ENCODE measurements around the gene ZBTB17.
"Not testable (repeated sequence)": the region's sequence is repeated elsewhere in the genome, so short reads cannot be mapped to it uniquely, and the experiment has no call there.

ZBTB17 gene

DNA sequence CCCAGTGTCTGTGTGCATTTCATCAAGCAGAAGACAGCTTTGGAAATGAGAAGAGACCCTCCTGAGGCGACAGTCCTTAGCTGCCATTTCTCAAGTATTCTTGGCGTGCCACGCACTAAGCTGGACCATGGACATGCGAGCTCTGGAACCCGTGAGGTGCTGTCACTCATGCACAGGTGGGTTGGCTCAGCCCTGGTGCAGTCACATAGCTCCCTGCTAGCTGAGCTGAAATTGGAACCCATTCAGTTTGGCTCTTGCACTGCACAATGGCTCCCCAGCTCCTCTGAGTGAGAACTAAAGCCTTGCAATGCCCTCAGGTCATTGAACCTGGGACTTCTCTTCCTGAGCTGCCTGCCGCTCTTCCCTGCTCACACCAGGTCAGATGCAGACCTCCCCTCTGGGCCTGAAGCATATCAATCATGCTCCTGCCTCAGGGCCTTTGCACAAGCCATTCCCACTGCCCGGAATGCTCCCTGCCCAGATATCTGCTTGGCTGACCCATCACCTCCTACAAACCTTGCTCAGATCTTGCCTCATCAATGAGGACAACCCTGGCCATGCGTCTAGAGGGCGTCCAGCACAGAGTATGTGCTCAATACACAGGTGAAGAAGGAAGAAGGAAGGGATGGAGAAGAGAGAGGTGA is 21.9 kb upstream of the ZBTB17 start:
- H3K4me1 Mint-ChIP-seq, result no peaks in the 10 kb centered on the region
- H3K27me3 Mint-ChIP-seq, result no peaks in the 10 kb centered on the region
- H3K27ac Mint-ChIP-seq, result no peak overlapping the region
- DNase-seq (no peak), ATAC-seq (no peak)
- H3K9me3 Mint-ChIP-seq, result no peaks in the 10 kb centered on the region
- H3K4me3 Mint-ChIP-seq, result no peak overlapping the region

DNA sequence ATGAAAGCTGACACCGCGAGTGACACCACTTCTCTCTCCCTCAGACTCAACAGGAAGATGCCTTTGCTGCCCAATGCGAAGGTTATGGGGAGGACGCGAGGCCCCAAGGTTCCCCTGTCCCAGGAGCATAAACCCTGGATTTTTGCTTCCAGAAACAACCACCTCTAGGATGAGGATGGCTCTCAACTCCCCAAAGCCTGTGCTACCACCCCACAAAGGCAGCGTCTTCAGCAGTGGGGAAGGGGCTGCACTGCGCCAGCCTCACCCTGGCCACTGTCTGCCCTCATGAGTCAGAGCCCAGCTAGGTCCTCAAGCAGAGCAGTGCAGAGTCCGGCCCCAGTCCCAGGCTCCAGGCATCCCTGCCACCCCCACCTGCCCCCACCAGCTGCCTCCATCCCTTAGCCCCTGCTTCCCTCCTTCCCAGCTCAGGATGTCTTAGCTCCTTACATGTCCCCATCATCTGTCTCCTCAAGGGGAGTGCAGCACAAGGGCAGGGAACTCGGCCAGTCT is 21.2 kb upstream of the ZBTB17 start:
- Mint-ChIP-seq H3K27me3 (no peaks in the 10 kb centered on the region), H3K4me3 (no peak overlapping the region), H3K27ac (peak overlapping the region in 1 of 2 donors; percentile 55), H3K9me3 (no peaks in the 10 kb centered on the region), H3K4me1 (no peaks in the 10 kb centered on the region)
- ATAC-seq (no peak), DNase-seq (no peak)

GRCh38 chr1:15994590-15995351 is 18.9 kb upstream of the ZBTB17 start:
- ATAC-seq (peak; percentile 88), DNase-seq (peak; percentile 55 to 68)
- Mint-ChIP-seq H3K9me3 (no peaks in the 10 kb centered on the region), H3K4me3 (no peak overlapping the region), H3K27me3 (peaks cover 9% of the 10 kb centered on the region), H3K27ac (peak overlapping the region in 1 of 2 donors; percentile 49), H3K4me1 (no peaks in the 10 kb centered on the region)

GRCh38 chr1:15994081-15994480 is 18.2 kb upstream of the ZBTB17 start:
- DNase-seq (no peak), ATAC-seq (no peak)
- Mint-ChIP-seq H3K27ac (no peak overlapping the region), H3K4me3 (no peak overlapping the region), H3K4me1 (no peaks in the 10 kb centered on the region), H3K27me3 (peaks cover 10% of the 10 kb centered on the region), H3K9me3 (no peaks in the 10 kb centered on the region)

GRCh38 chr1:15993666-15994065 is 17.8 kb upstream of the ZBTB17 start:
- no peak for DNase-seq
- H3K27ac Mint-ChIP-seq, result no peak overlapping the region
- H3K27me3 Mint-ChIP-seq, result peaks cover 10% of the 10 kb centered on the region
- H3K4me1 Mint-ChIP-seq, result no peaks in the 10 kb centered on the region
- no peaks in the 10 kb centered on the region for H3K9me3 Mint-ChIP-seq
- H3K4me3 Mint-ChIP-seq, result no peak overlapping the region
- no peak for ATAC-seq

DNA sequence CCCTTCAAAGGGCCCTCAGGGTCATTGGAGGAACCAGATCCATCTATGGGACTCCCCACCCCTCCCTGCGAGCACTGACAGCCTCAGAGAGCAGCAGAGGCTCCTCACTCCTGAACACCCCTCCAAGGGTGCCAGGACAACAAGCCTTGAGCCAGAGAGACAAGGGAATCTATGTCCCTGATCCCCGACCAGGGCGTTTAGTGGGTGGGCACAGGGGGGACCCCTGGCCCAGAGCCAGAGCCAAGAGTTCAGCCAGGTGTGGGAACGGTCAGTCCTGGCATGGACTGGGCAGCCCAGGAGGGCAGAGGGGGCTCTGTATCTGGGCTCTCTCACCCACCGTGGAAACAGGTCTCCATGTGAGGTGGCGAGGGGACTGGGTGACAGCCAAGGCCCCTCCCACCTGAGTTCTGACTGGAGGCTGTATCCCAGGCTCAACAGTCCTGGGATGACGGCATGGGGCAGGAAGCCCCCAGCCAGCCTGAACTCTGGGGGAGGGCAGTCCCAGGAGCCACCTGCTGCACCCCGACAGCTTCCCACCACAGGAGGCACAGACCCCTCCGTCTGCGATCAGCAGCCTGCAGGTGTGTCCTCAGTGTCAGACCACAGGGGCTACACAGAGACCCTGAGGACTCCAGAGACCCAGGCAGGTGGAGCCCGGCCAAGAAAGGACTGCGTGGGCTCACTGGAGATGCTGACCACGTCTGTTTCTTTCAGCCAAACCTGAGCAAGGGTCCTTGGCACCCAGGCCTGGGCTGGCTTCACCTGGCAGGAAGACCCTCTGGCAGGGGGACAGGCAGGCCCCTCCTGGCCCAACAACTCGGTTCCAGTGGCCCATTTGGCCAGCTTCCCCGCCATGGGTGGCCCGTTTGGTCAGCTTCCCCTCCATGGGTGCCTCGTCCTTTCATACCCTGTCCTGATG is 16.9 kb upstream of the ZBTB17 start:
- H3K4me1 Mint-ChIP-seq, result no peaks in the 10 kb centered on the region
- H3K4me3 Mint-ChIP-seq, result no peak overlapping the region
- peak overlapping the region in 1 of 2 donors; percentile 61 for H3K27ac Mint-ChIP-seq
- ATAC-seq (no peak), DNase-seq (no peak)
- H3K9me3 Mint-ChIP-seq, result no peaks in the 10 kb centered on the region
- peaks cover 10% of the 10 kb centered on the region for H3K27me3 Mint-ChIP-seq

- no peak for ATAC-seq
- H3K4me1 Mint-ChIP-seq, result no peaks in the 10 kb centered on the region
- DNase-seq, result no peak
- peaks cover 10% of the 10 kb centered on the region for H3K27me3 Mint-ChIP-seq
- H3K27ac Mint-ChIP-seq, result peak overlapping the region in 1 of 2 donors; percentile 61
- no peaks in the 10 kb centered on the region for H3K9me3 Mint-ChIP-seq
- no peak overlapping the region for H3K4me3 Mint-ChIP-seq
Observed at GRCh38 chr1:15992187-15992553, 16.3 kb upstream of the ZBTB17 start.

- H3K27ac Mint-ChIP-seq, result peak overlapping the region in 1 of 2 donors; percentile 56
- no peaks in the 10 kb centered on the region for H3K9me3 Mint-ChIP-seq
- ATAC-seq, result no peak
- no peaks in the 10 kb centered on the region for H3K4me1 Mint-ChIP-seq
- H3K4me3 Mint-ChIP-seq, result no peak overlapping the region
- no peak for DNase-seq
- peaks cover 10% of the 10 kb centered on the region for H3K27me3 Mint-ChIP-seq
Observed at GRCh38 chr1:15991427-15992186, 15.7 kb upstream of the ZBTB17 start.

- ATAC-seq, result no peak
- Mint-ChIP-seq H3K9me3 (no peaks in the 10 kb centered on the region), H3K4me3 (no peak overlapping the region), H3K4me1 (peaks cover 12% of the 10 kb centered on the region), H3K27ac (no peak overlapping the region), H3K27me3 (peaks cover 10% of the 10 kb centered on the region)
- DNase-seq, result no peak
Observed at GRCh38 chr1:15989776-15990175, 13.9 kb upstream of the ZBTB17 start.

DNA sequence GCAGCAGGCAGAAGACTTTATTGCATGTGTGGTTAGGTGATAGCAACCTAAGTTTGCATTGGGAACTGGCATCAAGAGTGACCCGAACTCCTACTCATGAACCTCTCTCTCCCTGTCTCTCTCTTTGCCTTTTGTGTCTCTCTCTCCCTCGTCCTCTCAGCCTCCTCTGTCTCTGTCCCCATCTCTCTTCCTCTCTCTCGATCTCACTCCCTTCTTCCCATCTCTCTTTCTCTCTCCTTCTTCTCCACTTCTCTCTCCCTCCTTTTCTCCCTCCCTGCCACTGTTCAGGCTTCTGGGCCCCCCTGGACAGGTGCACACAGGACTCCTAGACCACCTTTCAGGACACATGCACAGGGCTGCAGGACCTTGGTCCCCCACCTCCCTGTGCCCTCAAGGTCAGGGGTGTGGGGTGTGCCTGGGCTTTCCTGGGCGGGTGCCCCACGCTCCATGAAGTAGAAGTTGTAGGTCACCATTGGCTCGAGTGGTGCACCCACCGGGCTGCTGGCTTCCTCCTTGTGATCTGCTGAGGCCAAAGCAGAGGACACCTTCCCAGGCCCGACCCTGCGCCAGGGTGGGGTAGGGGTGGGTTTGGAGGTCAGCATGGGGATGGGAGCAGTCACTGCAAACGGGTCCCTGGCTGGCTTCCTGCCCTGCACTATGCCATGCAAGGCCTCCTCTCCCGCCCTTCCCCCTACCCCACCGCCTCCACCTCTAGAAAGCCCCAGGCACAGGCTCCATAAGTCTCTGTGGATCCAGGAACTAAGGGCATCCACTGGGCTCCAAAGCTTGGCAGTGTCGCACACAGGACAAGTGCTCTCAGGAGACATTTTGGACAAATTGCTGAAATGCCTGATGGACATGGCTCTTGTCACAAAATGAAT is 13.2 kb upstream of the ZBTB17 start:
- DNase-seq, result no peak
- ATAC-seq, result peak; percentile 33
- Mint-ChIP-seq H3K27me3 (peaks cover 10% of the 10 kb centered on the region), H3K4me3 (no peak overlapping the region), H3K27ac (no peak overlapping the region), H3K4me1 (peaks cover 19% of the 10 kb centered on the region), H3K9me3 (no peaks in the 10 kb centered on the region)

GRCh38 chr1:15985611-15986297 is 9.9 kb upstream of the ZBTB17 start:
- Mint-ChIP-seq H3K27me3 (peaks cover 10% of the 10 kb centered on the region), H3K9me3 (peaks cover 9 to 11% of the 10 kb centered on the region in 2 donors), H3K4me3 (peak overlapping the region in 1 of 2 donors; percentile 1), H3K27ac (no peak overlapping the region), H3K4me1 (peaks cover 28% of the 10 kb centered on the region)
- ATAC-seq (no peak), DNase-seq (no peak)

DNA sequence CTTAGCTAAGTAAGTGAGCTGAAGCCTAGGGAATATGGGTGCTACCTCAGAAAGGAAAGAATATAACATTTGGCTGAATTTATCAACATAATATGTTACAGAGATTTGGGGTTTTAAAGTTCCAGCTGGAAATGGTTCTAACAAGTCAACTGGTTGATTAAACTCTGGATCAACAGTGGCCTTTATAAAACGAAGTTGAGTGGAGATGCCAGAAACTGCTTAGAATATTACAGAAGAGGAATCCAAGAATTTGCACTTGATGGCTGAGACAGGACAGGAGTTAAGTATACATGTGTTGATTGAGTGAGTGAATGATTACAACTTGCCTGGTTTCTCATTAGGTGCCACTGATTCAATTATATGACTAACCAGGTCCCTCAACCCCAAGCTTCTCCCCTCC is 7.4 kb upstream of the ZBTB17 start:
- Mint-ChIP-seq H3K4me3 (no peak overlapping the region), H3K9me3 (peaks cover 9 to 11% of the 10 kb centered on the region in 2 donors), H3K27me3 (no peaks in the 10 kb centered on the region), H3K4me1 (peaks cover 28% of the 10 kb centered on the region), H3K27ac (no peak overlapping the region)
- DNase-seq (no peak), ATAC-seq (no peak)

GRCh38 chr1:15981679-15982078 is 5.8 kb upstream of the ZBTB17 start:
- ATAC-seq, result no peak
- Mint-ChIP-seq H3K27me3 (no peaks in the 10 kb centered on the region), H3K27ac (no peak overlapping the region)

DNA sequence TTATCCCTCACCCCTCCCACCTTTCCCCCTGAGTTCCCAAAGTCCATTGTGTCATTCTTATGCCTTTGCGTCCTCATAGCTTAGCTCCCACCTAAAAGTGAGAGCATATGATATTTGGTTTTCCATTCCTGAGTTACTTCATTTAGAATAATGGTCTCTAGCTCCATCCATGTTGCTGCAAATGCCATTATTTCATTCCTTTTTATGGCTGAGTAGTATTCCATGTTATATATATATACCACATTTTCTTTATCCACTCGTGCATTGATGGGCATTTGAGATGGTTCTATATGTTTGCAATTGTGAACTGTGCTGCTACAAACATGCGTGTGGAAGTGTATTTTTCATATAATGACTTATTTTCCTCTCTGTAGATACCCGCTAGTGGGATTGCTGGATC is 2.0 kb upstream of the ZBTB17 start:
- peaks cover 34% of the 10 kb centered on the region for H3K4me1 Mint-ChIP-seq
- not testable (repeated sequence) for H3K4me3 Mint-ChIP-seq, H3K27me3 Mint-ChIP-seq

More at GRCh38 chr1:15981679-15982078, 5.8 kb upstream of the ZBTB17 start:
- no peak for DNase-seq
- Mint-ChIP-seq H3K4me1 (peaks cover 34% of the 10 kb centered on the region), H3K9me3 (peaks cover 9 to 11% of the 10 kb centered on the region in 2 donors), H3K4me3 (no peak overlapping the region)

More for the DNA sequence above, 2.0 kb upstream of the ZBTB17 start:
- ATAC-seq, DNase-seq, H3K27ac Mint-ChIP-seq, H3K9me3 Mint-ChIP-seq: not testable (repeated sequence)

Measured in stimulated activated naive CD8-positive, alpha-beta T cell treated with anti-CD3 and anti-CD28 coated beads, Interleukin-15, amount 100 ng/mL, for 72 hours (primary cell).